ENCODE results near the gene PRKD3.

PRKD3 gene

DNA sequence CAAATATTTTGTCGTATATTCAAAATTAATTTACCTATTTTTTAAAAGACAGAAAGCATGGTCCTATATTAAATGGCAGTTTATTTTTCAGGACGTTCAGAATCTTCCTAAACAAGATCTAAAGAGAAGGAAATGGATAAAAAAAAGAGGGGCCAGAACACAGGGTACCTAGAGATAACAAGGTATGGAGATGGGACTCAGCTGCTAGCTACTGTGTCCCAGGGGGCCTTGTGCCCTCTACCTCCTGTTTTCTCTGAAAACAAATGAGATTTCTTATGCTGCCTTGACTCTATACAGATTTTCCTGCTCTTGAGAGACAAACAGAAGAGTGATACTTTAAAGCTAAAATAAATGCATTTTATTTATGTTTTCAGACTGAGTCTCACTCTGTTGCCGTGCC, 9.3 kb downstream of the PRKD3 start:
- Histone ChIP-seq H3K4me3 (replicated peaks; ENCODE audit: insufficient read depth, low read length) (no peak overlapping the region), H3K27ac (replicated peaks) (no peak overlapping the region)
- no peak for DNase-seq (ENCODE audit: low read depth in 1 of 2, low spot score in 1 of 2)

DNA sequence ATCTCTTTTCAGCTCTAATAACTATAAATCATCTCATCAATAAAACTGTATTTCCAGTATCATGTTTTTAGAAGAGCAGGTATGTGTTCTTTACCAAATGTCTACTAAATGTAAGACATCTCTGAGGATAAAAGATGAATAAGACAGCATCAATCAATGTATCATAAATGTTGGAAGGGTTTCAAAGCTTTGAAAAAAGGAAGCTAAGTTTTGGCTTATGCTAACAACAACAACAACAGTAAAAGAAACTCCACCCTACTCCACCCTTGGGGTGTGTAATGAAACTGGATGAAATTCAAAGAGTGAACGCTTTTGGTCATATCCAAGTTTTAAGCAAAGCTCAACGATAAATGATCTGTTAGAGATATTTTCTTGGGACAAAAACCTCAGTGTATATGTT, 17.1 kb downstream of the PRKD3 start:
- Histone ChIP-seq H3K4me3 (replicated peaks; ENCODE audit: insufficient read depth, low read length) (no peak overlapping the region), H3K27me3 (ENCODE audit: insufficient read depth, poor library complexity, severe bottlenecking) (no peaks in the 10 kb centered on the region), H3K27ac (replicated peaks) (no peak overlapping the region)
- TF ChIP-seq, protein P1, sequence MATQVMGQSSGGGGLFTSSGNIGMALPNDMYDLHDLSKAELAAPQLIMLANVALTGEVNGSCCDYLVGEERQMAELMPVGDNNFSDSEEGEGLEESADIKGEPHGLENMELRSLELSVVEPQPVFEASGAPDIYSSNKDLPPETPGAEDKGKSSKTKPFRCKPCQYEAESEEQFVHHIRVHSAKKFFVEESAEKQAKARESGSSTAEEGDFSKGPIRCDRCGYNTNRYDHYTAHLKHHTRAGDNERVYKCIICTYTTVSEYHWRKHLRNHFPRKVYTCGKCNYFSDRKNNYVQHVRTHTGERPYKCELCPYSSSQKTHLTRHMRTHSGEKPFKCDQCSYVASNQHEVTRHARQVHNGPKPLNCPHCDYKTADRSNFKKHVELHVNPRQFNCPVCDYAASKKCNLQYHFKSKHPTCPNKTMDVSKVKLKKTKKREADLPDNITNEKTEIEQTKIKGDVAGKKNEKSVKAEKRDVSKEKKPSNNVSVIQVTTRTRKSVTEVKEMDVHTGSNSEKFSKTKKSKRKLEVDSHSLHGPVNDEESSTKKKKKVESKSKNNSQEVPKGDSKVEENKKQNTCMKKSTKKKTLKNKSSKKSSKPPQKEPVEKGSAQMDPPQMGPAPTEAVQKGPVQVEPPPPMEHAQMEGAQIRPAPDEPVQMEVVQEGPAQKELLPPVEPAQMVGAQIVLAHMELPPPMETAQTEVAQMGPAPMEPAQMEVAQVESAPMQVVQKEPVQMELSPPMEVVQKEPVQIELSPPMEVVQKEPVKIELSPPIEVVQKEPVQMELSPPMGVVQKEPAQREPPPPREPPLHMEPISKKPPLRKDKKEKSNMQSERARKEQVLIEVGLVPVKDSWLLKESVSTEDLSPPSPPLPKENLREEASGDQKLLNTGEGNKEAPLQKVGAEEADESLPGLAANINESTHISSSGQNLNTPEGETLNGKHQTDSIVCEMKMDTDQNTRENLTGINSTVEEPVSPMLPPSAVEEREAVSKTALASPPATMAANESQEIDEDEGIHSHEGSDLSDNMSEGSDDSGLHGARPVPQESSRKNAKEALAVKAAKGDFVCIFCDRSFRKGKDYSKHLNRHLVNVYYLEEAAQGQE (IDR thresholded peaks at IDR 0.05; ENCODE audit: insufficient replicate concordance, low read depth) = no peak
- TF ChIP-seq SPI1 (IDR thresholded peaks at IDR 0.05; ENCODE audit: borderline replicate concordance, low read depth) (no peak), POLR2AphosphoS5 (IDR thresholded peaks at IDR 0.05; ENCODE audit: low read depth) (no peak), GABPA (IDR thresholded peaks at IDR 0.05; ENCODE audit: low read depth) (no peak)
- TF ChIP-seq, protein P2, sequence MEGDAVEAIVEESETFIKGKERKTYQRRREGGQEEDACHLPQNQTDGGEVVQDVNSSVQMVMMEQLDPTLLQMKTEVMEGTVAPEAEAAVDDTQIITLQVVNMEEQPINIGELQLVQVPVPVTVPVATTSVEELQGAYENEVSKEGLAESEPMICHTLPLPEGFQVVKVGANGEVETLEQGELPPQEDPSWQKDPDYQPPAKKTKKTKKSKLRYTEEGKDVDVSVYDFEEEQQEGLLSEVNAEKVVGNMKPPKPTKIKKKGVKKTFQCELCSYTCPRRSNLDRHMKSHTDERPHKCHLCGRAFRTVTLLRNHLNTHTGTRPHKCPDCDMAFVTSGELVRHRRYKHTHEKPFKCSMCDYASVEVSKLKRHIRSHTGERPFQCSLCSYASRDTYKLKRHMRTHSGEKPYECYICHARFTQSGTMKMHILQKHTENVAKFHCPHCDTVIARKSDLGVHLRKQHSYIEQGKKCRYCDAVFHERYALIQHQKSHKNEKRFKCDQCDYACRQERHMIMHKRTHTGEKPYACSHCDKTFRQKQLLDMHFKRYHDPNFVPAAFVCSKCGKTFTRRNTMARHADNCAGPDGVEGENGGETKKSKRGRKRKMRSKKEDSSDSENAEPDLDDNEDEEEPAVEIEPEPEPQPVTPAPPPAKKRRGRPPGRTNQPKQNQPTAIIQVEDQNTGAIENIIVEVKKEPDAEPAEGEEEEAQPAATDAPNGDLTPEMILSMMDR (IDR thresholded peaks at IDR 0.05; ENCODE audit: insufficient read depth, low read length) = no peak
- DNase-seq (ENCODE audit: low read depth in 1 of 2, low spot score in 1 of 2) = no peak

More for the DNA sequence above, 9.3 kb downstream of the PRKD3 start:
- no peaks in the 10 kb centered on the region for H3K27me3 ChIP-seq (ENCODE audit: insufficient read depth, poor library complexity, severe bottlenecking)
- TF ChIP-seq, protein P1 (IDR thresholded peaks at IDR 0.05; ENCODE audit: insufficient replicate concordance, low read depth) = no peak
- TF ChIP-seq GABPA (IDR thresholded peaks at IDR 0.05; ENCODE audit: low read depth) = no peak
- TF ChIP-seq, protein P2 (IDR thresholded peaks at IDR 0.05; ENCODE audit: insufficient read depth, low read length) = no peak
- TF ChIP-seq POLR2AphosphoS5 (IDR thresholded peaks at IDR 0.05; ENCODE audit: low read depth) = no peak
- TF ChIP-seq SPI1 (IDR thresholded peaks at IDR 0.05; ENCODE audit: borderline replicate concordance, low read depth) = no peak

DNA sequence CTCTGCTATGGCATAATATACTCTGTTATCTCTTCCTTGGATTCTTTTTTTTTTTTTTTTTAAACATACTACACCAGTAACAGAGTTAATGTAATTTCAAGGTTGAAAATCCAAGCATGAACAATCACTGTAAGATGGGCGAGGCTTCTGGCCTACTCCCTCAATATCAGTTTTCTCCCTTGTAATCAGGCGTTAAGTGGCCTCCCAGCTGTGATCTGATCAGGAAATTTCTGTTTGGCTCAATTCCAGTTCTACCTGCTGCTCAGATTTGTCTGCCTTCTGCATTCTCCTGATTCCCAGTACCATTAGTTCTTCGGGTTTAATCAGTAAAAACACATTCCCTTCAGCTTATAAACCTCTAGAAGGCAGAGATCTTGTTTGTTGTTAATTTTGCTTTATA, 18.6 kb downstream of the PRKD3 start:
- H3K4me3 ChIP-seq (replicated peaks; ENCODE audit: insufficient read depth, low read length) = no peak overlapping the region
- no peak overlapping the region for H3K27ac ChIP-seq (replicated peaks)
- TF ChIP-seq GABPA (IDR thresholded peaks at IDR 0.05; ENCODE audit: low read depth) = no peak
- no peak for DNase-seq (ENCODE audit: low read depth in 1 of 2, low spot score in 1 of 2)
- H3K27me3 ChIP-seq (ENCODE audit: insufficient read depth, poor library complexity, severe bottlenecking) = no peaks in the 10 kb centered on the region

DNA sequence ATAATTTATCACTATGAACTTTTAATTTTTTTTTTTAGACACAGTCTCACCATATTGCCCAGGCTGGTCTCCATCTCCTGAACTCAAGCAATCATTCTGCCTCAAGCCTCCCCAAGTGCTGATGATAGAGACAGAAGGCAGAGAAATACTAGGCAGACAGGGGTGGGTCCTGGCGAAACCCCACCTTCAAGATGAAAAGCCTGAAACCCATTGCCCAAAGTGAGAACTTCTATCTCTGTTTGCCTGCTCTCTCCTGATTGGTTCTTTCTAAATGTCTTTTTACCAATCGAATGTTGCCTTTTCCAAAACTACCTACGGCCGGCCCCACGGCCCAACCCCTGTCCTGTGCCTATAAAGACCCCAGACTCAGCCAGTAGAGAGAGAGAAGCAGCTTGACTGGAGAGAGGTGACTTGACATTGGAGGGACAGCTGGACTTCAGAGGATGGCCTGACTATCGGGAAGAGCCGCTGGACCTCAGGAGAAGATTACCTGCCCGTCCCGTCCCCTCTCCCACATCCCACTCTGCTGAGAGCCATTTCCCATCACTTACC, 21.9 kb downstream of the PRKD3 start:
- Histone ChIP-seq H3K27me3 (ENCODE audit: insufficient read depth, poor library complexity, severe bottlenecking) (no peaks in the 10 kb centered on the region), H3K27ac (replicated peaks) (no peak overlapping the region), H3K4me3 (replicated peaks; ENCODE audit: insufficient read depth, low read length) (no peak overlapping the region)
- no peak for DNase-seq (ENCODE audit: low read depth in 1 of 2, low spot score in 1 of 2)
- TF ChIP-seq SPI1 (IDR thresholded peaks at IDR 0.05; ENCODE audit: borderline replicate concordance, low read depth) (no peak), GABPA (IDR thresholded peaks at IDR 0.05; ENCODE audit: low read depth) (no peak), POLR2AphosphoS5 (IDR thresholded peaks at IDR 0.05; ENCODE audit: low read depth) (no peak)
- TF ChIP-seq, protein P2 (IDR thresholded peaks at IDR 0.05; ENCODE audit: insufficient read depth, low read length) = no peak
- TF ChIP-seq, protein P1 (IDR thresholded peaks at IDR 0.05; ENCODE audit: insufficient replicate concordance, low read depth) = no peak

Data from HL-60 (cell line).